ENCODE measurements around the gene PTGES3. TPM values are rescaled to one million over a fixed set of nuclear protein-coding genes. Genes with fewer than 3 reads are reported as not detected.

Gene PTGES3
- polyA plus RNA-seq, 1 donor from 2014 or later: 109 TPM

- TF ChIP-seq TAF1 (IDR thresholded peaks at IDR 0.05; ENCODE audit: low read depth) (no peak), MXI1 (conservative IDR thresholded peaks at IDR 0.05; ENCODE audit: poor library complexity, severe bottlenecking) (no peak), EZH2 (IDR thresholded peaks at IDR 0.05; ENCODE audit: borderline replicate concordance, insufficient read depth, low read length, poor library complexity, severe bottlenecking) (no peak), SMC3 (conservative IDR thresholded peaks at IDR 0.05; ENCODE audit: poor library complexity) (no peak), POLR2AphosphoS5 (IDR thresholded peaks at IDR 0.05) (no peak)
- peaks cover 13% of the 10 kb centered on the region for H3K36me3 ChIP-seq (ENCODE audit: insufficient read depth, low read length)
- H2AFZ ChIP-seq (ENCODE audit: low read depth, low read length): peak overlapping the region; percentile 90
These were observed 42.8 kb downstream of the PTGES3 start for GRCh38 chr12:56645201-56645716.

DNA sequence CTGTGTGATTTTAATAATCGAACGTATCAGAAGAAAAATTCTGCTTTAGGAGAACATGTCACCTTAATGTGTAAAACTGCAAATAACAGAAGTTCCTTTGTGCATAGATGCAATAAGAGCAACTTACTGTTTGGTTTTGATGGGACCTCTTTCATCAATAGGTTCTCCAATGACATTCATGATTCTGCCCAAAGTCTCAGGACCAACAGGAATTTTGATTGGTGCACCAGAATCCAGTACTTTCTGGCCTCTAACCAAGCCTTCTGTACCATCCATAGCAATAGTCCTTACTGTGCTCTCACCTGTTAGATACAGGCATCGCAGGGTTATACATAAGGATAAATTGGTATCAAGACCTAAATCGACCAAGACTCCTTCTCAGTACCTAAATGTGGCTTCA is 43.4 kb downstream of the PTGES3 start:
- Histone ChIP-seq H3K79me2 (replicated peaks; ENCODE audit: insufficient read depth, low read length) (peaks cover 36% of the 10 kb centered on the region), H2AFZ (ENCODE audit: low read depth, low read length) (no peak overlapping the region), H3K9me3 (ENCODE audit: low read length) (no peaks in the 10 kb centered on the region), H3K9me2 (ENCODE audit: insufficient read depth, low read length) (no peaks in the 10 kb centered on the region), H3K4me2 (ENCODE audit: low read length) (peak overlapping the region; percentile 99), H3F3A (ENCODE audit: insufficient read depth, low read length, poor library complexity, severe bottlenecking) (no peaks in the 10 kb centered on the region), H3K36me3 (ENCODE audit: insufficient read depth, low read length) (peaks cover 13% of the 10 kb centered on the region), H3K4me3 (ENCODE audit: low read length) (peak overlapping the region; percentile 90), H3K27me3 (ENCODE audit: insufficient read depth, low read depth, low read length) (no peaks in the 10 kb centered on the region), H4K20me1 (ENCODE audit: insufficient read depth) (no peaks in the 10 kb centered on the region), H3K27ac (ENCODE audit: low read length) (peak overlapping the region; percentile 98), H3K9ac (ENCODE audit: low read length) (peak overlapping the region; percentile 99)
- TF ChIP-seq REST (IDR thresholded peaks at IDR 0.05; ENCODE audit: borderline replicate concordance): no peak
- TF ChIP-seq TAF1 (IDR thresholded peaks at IDR 0.05; ENCODE audit: low read depth): no peak
- no peak for TF ChIP-seq EZH2 (IDR thresholded peaks at IDR 0.05; ENCODE audit: borderline replicate concordance, insufficient read depth, low read length, poor library complexity, severe bottlenecking)
- TF ChIP-seq POLR2AphosphoS5 (IDR thresholded peaks at IDR 0.05): no peak
- TF ChIP-seq SMC3 (conservative IDR thresholded peaks at IDR 0.05; ENCODE audit: poor library complexity): no peak
- TF ChIP-seq, protein P1, sequence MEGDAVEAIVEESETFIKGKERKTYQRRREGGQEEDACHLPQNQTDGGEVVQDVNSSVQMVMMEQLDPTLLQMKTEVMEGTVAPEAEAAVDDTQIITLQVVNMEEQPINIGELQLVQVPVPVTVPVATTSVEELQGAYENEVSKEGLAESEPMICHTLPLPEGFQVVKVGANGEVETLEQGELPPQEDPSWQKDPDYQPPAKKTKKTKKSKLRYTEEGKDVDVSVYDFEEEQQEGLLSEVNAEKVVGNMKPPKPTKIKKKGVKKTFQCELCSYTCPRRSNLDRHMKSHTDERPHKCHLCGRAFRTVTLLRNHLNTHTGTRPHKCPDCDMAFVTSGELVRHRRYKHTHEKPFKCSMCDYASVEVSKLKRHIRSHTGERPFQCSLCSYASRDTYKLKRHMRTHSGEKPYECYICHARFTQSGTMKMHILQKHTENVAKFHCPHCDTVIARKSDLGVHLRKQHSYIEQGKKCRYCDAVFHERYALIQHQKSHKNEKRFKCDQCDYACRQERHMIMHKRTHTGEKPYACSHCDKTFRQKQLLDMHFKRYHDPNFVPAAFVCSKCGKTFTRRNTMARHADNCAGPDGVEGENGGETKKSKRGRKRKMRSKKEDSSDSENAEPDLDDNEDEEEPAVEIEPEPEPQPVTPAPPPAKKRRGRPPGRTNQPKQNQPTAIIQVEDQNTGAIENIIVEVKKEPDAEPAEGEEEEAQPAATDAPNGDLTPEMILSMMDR (IDR thresholded peaks at IDR 0.05; ENCODE audit: poor library complexity, severe bottlenecking): no peak
- TF ChIP-seq RAD21 (conservative IDR thresholded peaks at IDR 0.05): no peak
- TF ChIP-seq MXI1 (conservative IDR thresholded peaks at IDR 0.05; ENCODE audit: poor library complexity, severe bottlenecking): no peak
- TF ChIP-seq EP300 (conservative IDR thresholded peaks at IDR 0.05; ENCODE audit: poor library complexity, severe bottlenecking): no peak

More at GRCh38 chr12:56645201-56645716, 42.8 kb downstream of the PTGES3 start:
- peak overlapping the region; percentile 99 for H3K9ac ChIP-seq (ENCODE audit: low read length)
- H3K4me3 ChIP-seq (ENCODE audit: low read length): peak overlapping the region; percentile 90
- peak overlapping the region; percentile 98 for H3K27ac ChIP-seq (ENCODE audit: low read length)
- peak overlapping the region; percentile 99 for H3K4me2 ChIP-seq (ENCODE audit: low read length)
- no peaks in the 10 kb centered on the region for H3F3A ChIP-seq (ENCODE audit: insufficient read depth, low read length, poor library complexity, severe bottlenecking)
- H3K9me2 ChIP-seq (ENCODE audit: insufficient read depth, low read length): no peaks in the 10 kb centered on the region
- H3K9me3 ChIP-seq (ENCODE audit: low read length): no peaks in the 10 kb centered on the region
- H3K27me3 ChIP-seq (ENCODE audit: insufficient read depth, low read depth, low read length): no peaks in the 10 kb centered on the region
- peaks cover 36% of the 10 kb centered on the region for H3K79me2 ChIP-seq (replicated peaks; ENCODE audit: insufficient read depth, low read length)
- no peaks in the 10 kb centered on the region for H4K20me1 ChIP-seq (ENCODE audit: insufficient read depth)
